VCaP (cell line): Measurements from ENCODE around the gene CTSC.
"Not testable (repeated sequence)": the region's sequence is repeated elsewhere in the genome, so short reads cannot be mapped to it uniquely, and the experiment has no call there.

ENCODE experiments used
- H3K27ac ChIP-seq: fragments of 450-650 bp; 2 replicates; pipeline ENCODE4 v1.5.1; 2017
- TF ChIP-seq, protein P1 (sequence below): fragments of 450-650 bp; conservative IDR thresholded peaks from 2 replicates; pipeline ENCODE4 v1.5.1; 2017; ENCODE audit warnings: mild to moderate bottlenecking, moderate library complexity

CTSC gene

DNA sequence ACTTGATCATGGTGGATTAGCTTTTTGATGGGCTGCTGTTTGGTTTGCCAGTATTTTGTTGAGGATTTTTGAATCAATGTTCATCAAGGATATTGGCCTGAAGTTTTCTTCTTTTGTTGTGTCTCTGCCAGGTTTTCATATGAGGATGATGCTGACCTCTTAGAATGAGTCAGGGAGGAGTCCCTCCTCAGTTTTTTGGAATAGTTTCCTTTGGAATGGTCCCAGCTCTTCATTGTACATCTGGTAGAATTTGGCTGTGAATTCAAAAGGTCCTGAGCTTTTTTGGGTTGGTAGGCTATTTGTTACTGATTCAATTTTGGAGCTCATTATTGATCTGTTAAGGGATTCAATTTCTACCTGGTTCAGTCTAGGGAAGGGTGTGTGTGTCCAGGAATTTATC is 78.1 kb downstream of the CTSC start:
- TF ChIP-seq, protein P1, sequence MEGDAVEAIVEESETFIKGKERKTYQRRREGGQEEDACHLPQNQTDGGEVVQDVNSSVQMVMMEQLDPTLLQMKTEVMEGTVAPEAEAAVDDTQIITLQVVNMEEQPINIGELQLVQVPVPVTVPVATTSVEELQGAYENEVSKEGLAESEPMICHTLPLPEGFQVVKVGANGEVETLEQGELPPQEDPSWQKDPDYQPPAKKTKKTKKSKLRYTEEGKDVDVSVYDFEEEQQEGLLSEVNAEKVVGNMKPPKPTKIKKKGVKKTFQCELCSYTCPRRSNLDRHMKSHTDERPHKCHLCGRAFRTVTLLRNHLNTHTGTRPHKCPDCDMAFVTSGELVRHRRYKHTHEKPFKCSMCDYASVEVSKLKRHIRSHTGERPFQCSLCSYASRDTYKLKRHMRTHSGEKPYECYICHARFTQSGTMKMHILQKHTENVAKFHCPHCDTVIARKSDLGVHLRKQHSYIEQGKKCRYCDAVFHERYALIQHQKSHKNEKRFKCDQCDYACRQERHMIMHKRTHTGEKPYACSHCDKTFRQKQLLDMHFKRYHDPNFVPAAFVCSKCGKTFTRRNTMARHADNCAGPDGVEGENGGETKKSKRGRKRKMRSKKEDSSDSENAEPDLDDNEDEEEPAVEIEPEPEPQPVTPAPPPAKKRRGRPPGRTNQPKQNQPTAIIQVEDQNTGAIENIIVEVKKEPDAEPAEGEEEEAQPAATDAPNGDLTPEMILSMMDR, result no peak
- H3K27ac ChIP-seq, result no peak overlapping the region

GRCh38 chr11:88252208-88252607 is 85.3 kb downstream of the CTSC start:
- TF ChIP-seq, protein P1, result no peak

DNA sequence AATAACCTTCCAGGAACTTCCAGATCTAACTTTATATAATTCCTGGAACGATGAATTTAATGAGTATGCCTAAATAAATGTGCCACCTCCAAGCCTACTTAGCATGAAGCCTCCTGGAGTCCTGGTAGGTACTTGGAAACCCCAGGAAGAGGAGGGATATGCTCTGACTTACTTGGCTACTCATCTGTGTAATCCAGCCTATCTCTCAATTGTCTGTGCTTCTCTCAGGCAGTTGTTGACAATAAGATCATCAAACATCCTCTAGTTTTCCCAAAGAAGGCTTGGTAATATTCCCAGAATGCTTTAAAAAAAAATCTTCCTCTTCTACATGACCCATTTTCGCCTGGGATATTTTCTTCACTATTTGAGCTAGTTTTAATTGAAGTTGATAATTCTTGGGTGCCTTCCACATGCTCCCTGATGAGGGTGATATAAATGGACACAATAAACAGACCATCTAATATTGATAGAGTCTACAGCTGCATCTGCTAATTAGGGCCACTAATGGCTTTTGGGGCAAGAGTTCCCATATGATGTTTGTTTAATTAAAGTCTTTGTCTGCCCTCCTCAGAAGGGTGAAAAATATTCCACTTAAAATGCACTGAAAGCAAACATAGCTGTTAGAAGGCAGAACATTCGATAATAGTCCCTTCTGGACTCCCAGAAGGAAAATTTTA is 86.8 kb downstream of the CTSC start:
- TF ChIP-seq, protein P1, result no peak
- no peak overlapping the region for H3K27ac ChIP-seq

More at GRCh38 chr11:88252208-88252607, 85.3 kb downstream of the CTSC start:
- H3K27ac ChIP-seq, result no peak overlapping the region

DNA sequence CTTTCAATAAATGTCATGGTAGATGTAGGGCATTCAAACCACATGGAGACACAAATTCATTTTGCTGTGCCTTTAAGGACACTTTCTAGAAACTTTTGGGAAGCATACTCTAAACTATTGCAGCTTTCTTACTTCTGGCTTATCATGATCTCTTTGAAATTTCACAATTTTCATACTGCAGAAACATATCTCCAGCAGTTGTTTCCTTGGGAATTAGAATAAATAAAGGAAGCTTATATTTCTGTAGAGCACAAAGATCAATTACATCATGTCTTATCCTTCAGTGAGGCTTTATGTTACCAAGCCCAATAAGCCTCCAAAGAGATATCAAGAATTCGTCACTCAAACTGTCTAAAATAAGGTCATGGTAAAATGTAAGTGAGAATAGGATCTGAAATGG is 87.8 kb downstream of the CTSC start:
- TF ChIP-seq, protein P1, result no peak
- H3K27ac ChIP-seq, result no peak overlapping the region

GRCh38 chr11:88246696-88247095 is 90.8 kb downstream of the CTSC start:
- H3K27ac ChIP-seq, result no peak overlapping the region
- TF ChIP-seq, protein P1, result no peak

- not testable (repeated sequence) for H3K27ac ChIP-seq
Observed at GRCh38 chr11:88245576-88245975, 92.0 kb downstream of the CTSC start.
